Airway epithelial cell (primary cell): Measurements from ENCODE around the gene SLC5A10. TPM values are rescaled to one million over a fixed set of nuclear protein-coding genes. Genes with fewer than 3 reads are reported as not detected.

Source experiments
- total RNA-seq: library from RNA; depleted of rRNA; stranded (reverse); fragments of >200 nt; gene quantifications from 2 replicates; pipeline ENCODE4 v1.2.3, GENCODE V29; 2015

SLC5A10 gene
- total RNA-seq = 0.05 TPM in 1 of 2 replicates, not detected in the other

GRCh38 chr17:18951941-18952842, at the start of gene SLC5A10:
SLC5A10 (plus strand) TSS chr17:18952165; CDS start chr17:18952206, 41 bp downstream.

GRCh38 chr17:19004421-19005136, 52.6 kb downstream of the SLC5A10 start, which contains the start of gene FAM83G:
FAM83G (minus strand) TSS chr17:19004764; CDS start chr17:19004041, 723 bp downstream.

GRCh38 chr17:19046782-19047375, 94.9 kb downstream of the SLC5A10 start, which contains the start of gene GRAP:
GRAP (minus strand) TSS chr17:19046957; CDS start chr17:19046926, 31 bp downstream.

Other genes with a start within 250 kb of the SLC5A10 start
- 0.09 TPM in 1 of 2 replicates, not detected in the other for gene FBXW10, start 208.1 kb upstream of the SLC5A10 start, total RNA-seq
- gene TVP23B, start 171.0 kb upstream of the SLC5A10 start, total RNA-seq = 42.7 and 44.2 TPM in 2 replicates
- 30.9 and 34.6 TPM in 2 replicates for gene PRPSAP2, start 94.0 kb upstream of the SLC5A10 start, total RNA-seq
- gene FAM83G, start 52.6 kb downstream of the SLC5A10 start, total RNA-seq = 48.5 and 61.9 TPM in 2 replicates
- gene GRAP, start 94.8 kb downstream of the SLC5A10 start, total RNA-seq = 0.05 and 0.07 TPM in 2 replicates
- gene GRAPL, start 175.4 kb downstream of the SLC5A10 start, total RNA-seq = not detected in 2 replicates